Measurements from ENCODE around the gene ENKD1. TPM values are rescaled to one million over a fixed set of nuclear protein-coding genes. Genes with fewer than 3 reads are reported as not detected.

Gene ENKD1, protein sequence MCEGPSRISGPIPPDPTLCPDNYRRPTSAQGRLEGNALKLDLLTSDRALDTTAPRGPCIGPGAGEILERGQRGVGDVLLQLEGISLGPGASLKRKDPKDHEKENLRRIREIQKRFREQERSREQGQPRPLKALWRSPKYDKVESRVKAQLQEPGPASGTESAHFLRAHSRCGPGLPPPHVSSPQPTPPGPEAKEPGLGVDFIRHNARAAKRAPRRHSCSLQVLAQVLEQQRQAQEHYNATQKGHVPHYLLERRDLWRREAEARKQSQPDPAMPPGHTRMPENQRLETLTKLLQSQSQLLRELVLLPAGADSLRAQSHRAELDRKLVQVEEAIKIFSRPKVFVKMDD
- polyA plus RNA-seq: 10 to 100 TPM; 10.6 to 16.0 TPM

- H3K9me3 ChIP-seq (ENCODE audit: control insufficient read depth in 2 of 2, insufficient read depth in 1 of 2, low read depth in 1 of 2, low read length in 1 of 2): no peaks in the 10 kb centered on the region
- peaks cover 16 to 18% of the 10 kb centered on the region in 2 donors for H3K4me1 ChIP-seq (ENCODE audit: control insufficient read depth in 2 of 2, insufficient read depth in 2 of 2, low read length in 1 of 2)
- H3K27ac ChIP-seq (ENCODE audit: low read depth in 2 of 2, low read length in 1 of 2): peak within 1 kb of the TSS; percentile 76 to 83
- peak within 1 kb of the TSS; percentile 61 to 67 for H3K4me3 ChIP-seq (ENCODE audit: low read depth in 1 of 2, low read length in 2 of 2)
- H3K27me3 ChIP-seq (ENCODE audit: control insufficient read depth in 1 of 2, insufficient read depth in 2 of 2, low read length in 2 of 2): no peaks in the 10 kb centered on the region
- peaks cover 2 to 6% of the 10 kb centered on the region in 2 donors for H3K36me3 ChIP-seq (ENCODE audit: control insufficient read depth in 2 of 2, insufficient read depth in 2 of 2, low read length in 1 of 2)
- 6 to 9% methylated on average over 65 to 78 of the region's 78 CpGs for WGBS, 2 donors
Measured at GRCh38 chr16:67666559-67667452, at the start of gene ENKD1, which contains the start of gene C16orf86. Gene ENKD1, minus strand, starts transcription at chr16:67666750. Its CDS starts 308 bp downstream, at chr16:67666442. Gene C16orf86, plus strand, starts transcription at chr16:67666814. Its CDS starts 157 bp downstream, at chr16:67666971.

DNA sequence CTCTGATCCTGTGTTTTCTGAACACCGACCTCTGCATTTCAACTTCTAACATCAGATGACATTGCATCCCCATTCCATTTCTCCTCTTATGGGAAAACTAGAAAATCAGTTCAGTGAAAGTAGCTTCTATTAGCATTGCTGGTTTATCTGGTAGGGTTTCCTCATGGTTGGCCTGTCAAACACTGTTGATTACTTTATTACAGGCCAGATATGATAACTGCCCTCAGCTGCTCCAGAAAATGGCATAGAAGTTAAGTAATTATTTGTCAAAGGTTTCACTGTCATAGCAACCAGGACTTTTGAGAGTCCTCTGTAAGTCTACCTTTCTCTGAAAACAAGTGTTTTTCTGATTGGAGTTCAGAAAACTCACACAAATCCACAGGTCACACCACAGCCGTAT is 49.5 kb upstream of the ENKD1 start:
- no peaks in the 10 kb centered on the region for H3K27me3 ChIP-seq (ENCODE audit: control insufficient read depth in 1 of 2, insufficient read depth in 2 of 2, low read length in 2 of 2)

DNA sequence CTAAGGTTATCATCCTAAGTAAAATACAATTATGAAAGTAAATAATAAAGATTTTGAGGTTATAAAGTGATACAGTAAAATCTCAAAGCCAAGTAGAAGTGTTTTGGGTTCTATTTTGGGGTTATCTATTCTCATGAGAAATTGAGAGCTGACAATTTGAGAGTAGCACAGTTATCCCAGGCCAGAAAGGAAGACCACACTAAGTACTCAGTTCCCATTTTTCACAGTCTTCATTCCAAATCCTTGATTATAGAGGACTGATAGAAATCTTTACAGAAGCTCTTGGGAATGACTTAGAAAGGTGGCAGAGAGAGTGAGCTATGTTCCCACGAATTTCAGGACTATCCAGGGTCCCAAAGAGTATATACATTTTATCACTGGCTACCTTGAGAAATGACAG is 48.0 kb upstream of the ENKD1 start:
- H3K27ac ChIP-seq (ENCODE audit: low read depth in 2 of 2, low read length in 1 of 2): no peak overlapping the region
- peaks cover 0 to 2% of the 10 kb centered on the region in 2 donors for H3K36me3 ChIP-seq (ENCODE audit: control insufficient read depth in 2 of 2, insufficient read depth in 2 of 2, low read length in 1 of 2)
- peaks cover 0 to 5% of the 10 kb centered on the region in 2 donors for H3K4me1 ChIP-seq (ENCODE audit: control insufficient read depth in 2 of 2, insufficient read depth in 2 of 2, low read length in 1 of 2)
- no peaks in the 10 kb centered on the region for H3K27me3 ChIP-seq (ENCODE audit: control insufficient read depth in 1 of 2, insufficient read depth in 2 of 2, low read length in 2 of 2)
- H3K9me3 ChIP-seq (ENCODE audit: control insufficient read depth in 2 of 2, insufficient read depth in 1 of 2, low read depth in 1 of 2, low read length in 1 of 2): no peaks in the 10 kb centered on the region
- 68 to 86% methylated on average over 1 of the region's 1 CpG for WGBS, 2 donors
- no peak overlapping the region for H3K4me3 ChIP-seq (ENCODE audit: low read depth in 1 of 2, low read length in 2 of 2)

More for the DNA sequence above, 49.5 kb upstream of the ENKD1 start:
- H3K36me3 ChIP-seq (ENCODE audit: control insufficient read depth in 2 of 2, insufficient read depth in 2 of 2, low read length in 1 of 2): peaks cover 0 to 2% of the 10 kb centered on the region in 2 donors
- H3K4me1 ChIP-seq (ENCODE audit: control insufficient read depth in 2 of 2, insufficient read depth in 2 of 2, low read length in 1 of 2): peaks cover 0 to 5% of the 10 kb centered on the region in 2 donors
- H3K27ac ChIP-seq (ENCODE audit: low read depth in 2 of 2, low read length in 1 of 2): no peak overlapping the region
- peak overlapping the region in 1 of 2 donors; percentile 32 for H3K4me3 ChIP-seq (ENCODE audit: low read depth in 1 of 2, low read length in 2 of 2)
- 71 to 90% methylated on average over 2 of the region's 2 CpGs for WGBS, 2 donors
- H3K9me3 ChIP-seq (ENCODE audit: control insufficient read depth in 2 of 2, insufficient read depth in 1 of 2, low read depth in 1 of 2, low read length in 1 of 2): no peaks in the 10 kb centered on the region

- H3K9me3 ChIP-seq (ENCODE audit: control insufficient read depth in 2 of 2, insufficient read depth in 1 of 2, low read depth in 1 of 2, low read length in 1 of 2): no peaks in the 10 kb centered on the region
- 78 to 79% methylated on average over 5 of the region's 5 CpGs for WGBS, 2 donors
- H3K4me1 ChIP-seq (ENCODE audit: control insufficient read depth in 2 of 2, insufficient read depth in 2 of 2, low read length in 1 of 2): peaks cover 0 to 5% of the 10 kb centered on the region in 2 donors
- H3K27me3 ChIP-seq (ENCODE audit: control insufficient read depth in 1 of 2, insufficient read depth in 2 of 2, low read length in 2 of 2): no peaks in the 10 kb centered on the region
- H3K4me3 ChIP-seq (ENCODE audit: low read depth in 1 of 2, low read length in 2 of 2): no peak overlapping the region
- peak overlapping the region in 1 of 2 donors; percentile 48 for H3K27ac ChIP-seq (ENCODE audit: low read depth in 2 of 2, low read length in 1 of 2)
- H3K36me3 ChIP-seq (ENCODE audit: control insufficient read depth in 2 of 2, insufficient read depth in 2 of 2, low read length in 1 of 2): peaks cover 0 to 2% of the 10 kb centered on the region in 2 donors
Measured at GRCh38 chr16:67713647-67714273, 47.2 kb upstream of the ENKD1 start.

DNA sequence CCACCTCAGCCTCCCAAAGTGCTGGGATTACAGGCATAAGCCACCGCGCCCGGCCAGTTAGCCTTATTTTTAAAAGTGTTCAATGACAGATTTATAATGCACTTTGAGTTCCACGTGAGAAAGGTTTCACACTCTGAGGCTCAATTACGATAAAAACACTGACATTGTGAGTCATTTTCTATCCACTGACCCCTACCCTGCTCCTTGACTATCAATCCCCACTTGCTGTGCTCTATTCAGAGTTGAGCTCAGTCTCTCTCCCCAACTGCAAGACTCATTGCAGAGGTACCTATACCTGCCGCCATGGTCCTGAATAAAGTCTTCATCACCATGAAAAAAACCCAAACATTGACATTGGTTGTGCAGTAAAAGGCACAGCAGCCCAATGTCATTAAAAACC is 44.1 kb upstream of the ENKD1 start:
- WGBS, 2 donors: 92 to 95% methylated on average over 6 of the region's 6 CpGs

GRCh38 chr16:67709050-67709449 is 42.5 kb upstream of the ENKD1 start:
- 92 to 93% methylated on average over 1 of the region's 1 CpG for WGBS, 2 donors
- Histone ChIP-seq H3K36me3 (ENCODE audit: control insufficient read depth in 2 of 2, insufficient read depth in 2 of 2, low read length in 1 of 2) (peaks cover 0 to 2% of the 10 kb centered on the region in 2 donors), H3K4me1 (ENCODE audit: control insufficient read depth in 2 of 2, insufficient read depth in 2 of 2, low read length in 1 of 2) (no peaks in the 10 kb centered on the region), H3K27ac (ENCODE audit: low read depth in 2 of 2, low read length in 1 of 2) (peak overlapping the region in 1 of 2 donors; percentile 8), H3K4me3 (ENCODE audit: low read depth in 1 of 2, low read length in 2 of 2) (no peak overlapping the region), H3K9me3 (ENCODE audit: control insufficient read depth in 2 of 2, insufficient read depth in 1 of 2, low read depth in 1 of 2, low read length in 1 of 2) (no peaks in the 10 kb centered on the region), H3K27me3 (ENCODE audit: control insufficient read depth in 1 of 2, insufficient read depth in 2 of 2, low read length in 2 of 2) (no peaks in the 10 kb centered on the region)

More for the DNA sequence above, 44.1 kb upstream of the ENKD1 start:
- H3K9me3 ChIP-seq (ENCODE audit: control insufficient read depth in 2 of 2, insufficient read depth in 1 of 2, low read depth in 1 of 2, low read length in 1 of 2): no peaks in the 10 kb centered on the region
- H3K4me3 ChIP-seq (ENCODE audit: low read depth in 1 of 2, low read length in 2 of 2): no peak overlapping the region
- no peaks in the 10 kb centered on the region for H3K4me1 ChIP-seq (ENCODE audit: control insufficient read depth in 2 of 2, insufficient read depth in 2 of 2, low read length in 1 of 2)
- H3K27me3 ChIP-seq (ENCODE audit: control insufficient read depth in 1 of 2, insufficient read depth in 2 of 2, low read length in 2 of 2): no peaks in the 10 kb centered on the region
- H3K27ac ChIP-seq (ENCODE audit: low read depth in 2 of 2, low read length in 1 of 2): no peak overlapping the region
- peaks cover 0 to 2% of the 10 kb centered on the region in 2 donors for H3K36me3 ChIP-seq (ENCODE audit: control insufficient read depth in 2 of 2, insufficient read depth in 2 of 2, low read length in 1 of 2)

DNA sequence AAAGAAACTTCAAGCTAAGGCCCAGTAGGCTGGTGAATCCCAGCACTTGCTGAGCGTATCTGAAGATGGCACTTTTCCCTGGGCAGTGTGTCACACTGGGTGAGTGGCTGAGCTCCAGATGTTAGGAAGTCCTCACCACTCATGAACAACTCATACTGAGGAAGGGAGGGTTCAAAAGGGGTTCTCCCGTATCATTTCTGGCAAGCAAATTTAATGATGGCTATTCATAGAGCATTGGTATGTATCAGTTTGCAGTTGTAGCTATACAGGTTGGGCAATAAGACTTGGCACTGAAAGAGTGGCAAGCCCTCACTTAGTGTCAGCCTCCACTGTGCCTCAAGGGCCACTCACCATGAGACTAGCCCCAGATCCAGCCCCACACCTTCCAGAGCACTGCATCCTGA is 41.8 kb upstream of the ENKD1 start:
- Histone ChIP-seq H3K9me3 (ENCODE audit: control insufficient read depth in 2 of 2, insufficient read depth in 1 of 2, low read depth in 1 of 2, low read length in 1 of 2) (no peaks in the 10 kb centered on the region), H3K4me1 (ENCODE audit: control insufficient read depth in 2 of 2, insufficient read depth in 2 of 2, low read length in 1 of 2) (no peaks in the 10 kb centered on the region), H3K27ac (ENCODE audit: low read depth in 2 of 2, low read length in 1 of 2) (peak overlapping the region; percentile 38 to 74), H3K4me3 (ENCODE audit: low read depth in 1 of 2, low read length in 2 of 2) (no peak overlapping the region), H3K36me3 (ENCODE audit: control insufficient read depth in 2 of 2, insufficient read depth in 2 of 2, low read length in 1 of 2) (peaks cover 0 to 2% of the 10 kb centered on the region in 2 donors), H3K27me3 (ENCODE audit: control insufficient read depth in 1 of 2, insufficient read depth in 2 of 2, low read length in 2 of 2) (no peaks in the 10 kb centered on the region)
- 34 to 46% methylated on average over 2 of the region's 2 CpGs for WGBS, 2 donors

DNA sequence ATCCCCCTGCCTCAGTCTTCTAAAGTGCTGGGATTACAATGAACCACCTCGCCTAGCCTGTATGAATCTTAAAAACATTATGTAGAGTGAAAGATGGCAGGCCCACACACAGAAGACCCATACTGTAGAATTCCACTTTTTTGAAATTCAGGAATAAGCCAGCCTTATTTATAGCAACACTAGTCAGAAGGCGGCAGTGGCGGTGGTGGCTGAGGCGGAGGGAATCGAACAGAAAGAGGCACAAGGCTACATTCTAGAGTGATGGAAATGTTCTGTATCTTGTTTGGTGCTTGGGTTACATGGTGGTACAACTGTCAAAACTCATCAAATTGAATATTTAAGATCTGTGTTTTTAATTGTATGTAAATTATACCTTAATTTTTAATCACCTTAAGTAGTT is 41.2 kb upstream of the ENKD1 start:
- peak overlapping the region in 1 of 2 donors; percentile 15 for H3K27ac ChIP-seq (ENCODE audit: low read depth in 2 of 2, low read length in 1 of 2)
- H3K36me3 ChIP-seq (ENCODE audit: control insufficient read depth in 2 of 2, insufficient read depth in 2 of 2, low read length in 1 of 2): no peaks in the 10 kb centered on the region
- H3K4me3 ChIP-seq (ENCODE audit: low read depth in 1 of 2, low read length in 2 of 2): no peak overlapping the region
- WGBS, 2 donors: 97 to 98% methylated on average over 5 of the region's 5 CpGs
- H3K4me1 ChIP-seq (ENCODE audit: control insufficient read depth in 2 of 2, insufficient read depth in 2 of 2, low read length in 1 of 2): no peaks in the 10 kb centered on the region
- H3K9me3 ChIP-seq (ENCODE audit: control insufficient read depth in 2 of 2, insufficient read depth in 1 of 2, low read depth in 1 of 2, low read length in 1 of 2): no peaks in the 10 kb centered on the region
- H3K27me3 ChIP-seq (ENCODE audit: control insufficient read depth in 1 of 2, insufficient read depth in 2 of 2, low read length in 2 of 2): no peaks in the 10 kb centered on the region

DNA sequence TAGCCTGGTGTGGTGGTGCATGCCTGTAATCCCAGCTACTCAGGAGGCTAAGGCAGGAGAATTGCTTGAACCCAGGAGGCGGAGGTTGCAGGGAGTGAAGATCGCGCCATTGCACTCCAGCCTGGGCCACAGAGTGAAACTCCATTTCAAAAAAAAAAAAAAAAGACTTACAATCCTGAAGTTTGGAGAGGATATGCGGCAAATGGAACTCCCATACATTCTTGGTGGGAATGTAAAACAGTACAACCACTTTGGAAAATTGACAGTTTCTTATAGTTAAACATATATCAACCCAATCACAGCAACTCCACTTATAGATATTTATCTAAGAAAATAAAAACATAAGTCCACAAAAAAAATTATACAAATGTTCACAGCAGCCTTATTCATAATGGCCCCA is 40.7 kb upstream of the ENKD1 start:
- Histone ChIP-seq H3K4me3 (ENCODE audit: low read depth in 1 of 2, low read length in 2 of 2) (no peak overlapping the region), H3K27ac (ENCODE audit: low read depth in 2 of 2, low read length in 1 of 2) (no peak overlapping the region), H3K4me1 (ENCODE audit: control insufficient read depth in 2 of 2, insufficient read depth in 2 of 2, low read length in 1 of 2) (no peaks in the 10 kb centered on the region), H3K27me3 (ENCODE audit: control insufficient read depth in 1 of 2, insufficient read depth in 2 of 2, low read length in 2 of 2) (no peaks in the 10 kb centered on the region), H3K9me3 (ENCODE audit: control insufficient read depth in 2 of 2, insufficient read depth in 1 of 2, low read depth in 1 of 2, low read length in 1 of 2) (no peaks in the 10 kb centered on the region), H3K36me3 (ENCODE audit: control insufficient read depth in 2 of 2, insufficient read depth in 2 of 2, low read length in 1 of 2) (no peaks in the 10 kb centered on the region)
- WGBS, 2 donors: 85 to 95% methylated on average over 4 of the region's 4 CpGs
